Tibial nerve (tissue), 4 donors: ENCODE measurements around the gene HDHD3. TPM values are rescaled to one million over a fixed set of nuclear protein-coding genes. Genes with fewer than 3 reads are reported as not detected.

Source experiments
- DNase-seq, 2 donors: peaks; one replicate each; pipeline ENCODE4 v3.0.0-alpha.2; 2019; ENCODE audit warnings: low spot score in 2 of 2
- H3K27ac ChIP-seq, 4 donors: fragments of 200-600 bp; sonication (generic) in 3 of 4; one replicate each; pipeline ENCODE4 v1.5.1; 2017 to 2019; ENCODE audit warnings: mild to moderate bottlenecking in 1 of 4
- H3K27me3 ChIP-seq, 2 donors: fragments of 200-600 bp; sonication (generic) in 1 of 2; one replicate each; pipeline versions ENCODE4 v1.5.1 to v1.6.0; 2017 to 2019
- H3K36me3 ChIP-seq, 3 donors: fragments of 200-600 bp; sonication (generic); one replicate each; pipeline ENCODE4 v1.5.1; 2018 to 2019
- H3K4me1 ChIP-seq, 4 donors: fragments of 200-600 bp; sonication (generic) in 3 of 4; one replicate each; pipeline ENCODE4 v1.5.1; 2017 to 2019
- H3K4me3 ChIP-seq, 4 donors: fragments of 200-600 bp; sonication (generic) in 3 of 4; one replicate each; pipeline ENCODE4 v1.5.1; 2017 to 2019; ENCODE audit warnings: mild to moderate bottlenecking in 1 of 4, moderate library complexity in 1 of 4
- H3K9me3 ChIP-seq, 4 donors: fragments of 200-600 bp; sonication (generic) in 3 of 4; one replicate each; pipeline ENCODE4 v1.5.1; 2017 to 2019
- CTCF ChIP-seq, 5 experiments: fragments of 200-600 bp in 3 of 5; fragments of 450-650 bp in 2 of 5; sonication (generic) in 3 of 5; IDR thresholded peaks; one replicate each; pipeline ENCODE4 v1.5.1; 2016 to 2019; ENCODE audit warnings: antibody characterized with exemption in 5 of 5, mild to moderate bottlenecking in 3 of 5, moderate library complexity in 2 of 5
- EP300 ChIP-seq, 2 donors: sonication (generic); formaldehyde crosslinking; IDR thresholded peaks; one replicate each; pipeline ENCODE4 v1.6.1; 2017; ENCODE audit warnings: antibody characterized with exemption in 2 of 2, mild to moderate bottlenecking in 1 of 2
- POLR2A ChIP-seq, 2 donors: fragments of 450-650 bp; IDR thresholded peaks; one replicate each; pipeline ENCODE4 v1.6.1; 2017; ENCODE audit warnings: antibody characterized with exemption in 2 of 2, mild to moderate bottlenecking in 2 of 2, moderate library complexity in 2 of 2
- WGBS, 2 donors: methylation state at CpG; one replicate each; pipeline ENCODE4 v1.1.5; 2018; 5-methylcytosine and 5-hydroxymethylcytosine counted together
- total RNA-seq, 4 donors: library from RNA; depleted of rRNA; stranded (reverse); fragments of >200 nt; gene quantifications; one replicate each; pipeline ENCODE4 v1.1.0, GENCODE V29; 2016

HDHD3 gene
- total RNA-seq, 4 donors from 2014 or later, result 19.7 to 53.5 (median 25.7) TPM

- Histone ChIP-seq H3K27me3 (peaks cover 0 to 34% of the 10 kb centered on the region in 2 donors), H3K9me3 (no peaks in the 10 kb centered on the region), H3K36me3 (no peaks in the 10 kb centered on the region), H3K27ac (no peak overlapping the region), H3K4me3 (no peak overlapping the region), H3K4me1 (peaks cover 0 to 17% (median 8%) of the 10 kb centered on the region in 4 donors)
- TF ChIP-seq POLR2A (IDR thresholded peaks at IDR 0.05), result no peak
- no peak for TF ChIP-seq EP300 (IDR thresholded peaks at IDR 0.05)
- no peak for TF ChIP-seq CTCF (IDR thresholded peaks at IDR 0.05)
- WGBS, 2 donors, result 71 to 84% methylated on average over 6 of the region's 6 CpGs
- no peak for DNase-seq
Measured at GRCh38 chr9:113352006-113352405, 24.8 kb downstream of the HDHD3 start.

- H3K36me3 ChIP-seq, result no peaks in the 10 kb centered on the region
Measured at GRCh38 chr9:113350937-113351336, 25.8 kb downstream of the HDHD3 start.

GRCh38 chr9:113350107-113350661 lies 26.6 kb downstream of the HDHD3 start:
- Histone ChIP-seq H3K36me3 (no peaks in the 10 kb centered on the region), H3K27me3 (peaks cover 0 to 34% of the 10 kb centered on the region in 2 donors), H3K4me1 (peaks cover 0 to 17% (median 12%) of the 10 kb centered on the region in 4 donors), H3K27ac (no peak overlapping the region), H3K9me3 (no peaks in the 10 kb centered on the region), H3K4me3 (peak overlapping the region; percentile 20 to 55 (median 33))
- WGBS, 2 donors, result 17 to 23% methylated on average over 14 of the region's 14 CpGs
- no peak for DNase-seq
- TF ChIP-seq POLR2A (IDR thresholded peaks at IDR 0.05) (no peak), EP300 (IDR thresholded peaks at IDR 0.05) (no peak)

More at GRCh38 chr9:113350937-113351336, 25.8 kb downstream of the HDHD3 start:
- no peaks in the 10 kb centered on the region for H3K9me3 ChIP-seq
- WGBS, 2 donors, result 49 to 58% methylated on average over 6 of the region's 6 CpGs
- no peak for DNase-seq
- H3K4me1 ChIP-seq, result peaks cover 0 to 17% (median 8%) of the 10 kb centered on the region in 4 donors
- TF ChIP-seq POLR2A (IDR thresholded peaks at IDR 0.05) (no peak), EP300 (IDR thresholded peaks at IDR 0.05) (no peak), CTCF (IDR thresholded peaks at IDR 0.05) (no peak)
- no peak overlapping the region for H3K27ac ChIP-seq
- peaks cover 0 to 34% of the 10 kb centered on the region in 2 donors for H3K27me3 ChIP-seq
- H3K4me3 ChIP-seq, result no peak overlapping the region

GRCh38 chr9:113349445-113350094 lies 27.2 kb downstream of the HDHD3 start, which contains the start of gene BSPRY:
Gene BSPRY, plus strand, starts transcription at chr9:113349541. Its CDS starts 39 bp downstream, at chr9:113349580.
- DNase-seq, result no peak
- peaks cover 0 to 22% (median 12%) of the 10 kb centered on the region in 4 donors for H3K4me1 ChIP-seq
- H3K27ac ChIP-seq, result peak within 1 kb of the TSS in 1 of 4 donors; percentile 55
- H3K9me3 ChIP-seq, result no peaks in the 10 kb centered on the region
- WGBS, 2 donors, result 3 to 4% methylated on average over 43 to 49 of the region's 71 CpGs
- H3K36me3 ChIP-seq, result no peaks in the 10 kb centered on the region
- peaks cover 0 to 34% of the 10 kb centered on the region in 2 donors for H3K27me3 ChIP-seq
- H3K4me3 ChIP-seq, result peak within 1 kb of the TSS; percentile 20 to 55 (median 33)
- TF ChIP-seq CTCF (IDR thresholded peaks at IDR 0.05) (no peak), POLR2A (IDR thresholded peaks at IDR 0.05) (no peak), EP300 (IDR thresholded peaks at IDR 0.05) (no peak)

GRCh38 chr9:113349066-113349444 lies 27.7 kb downstream of the HDHD3 start:
- 27 to 35% methylated on average over 13 of the region's 13 CpGs for WGBS, 2 donors
- Histone ChIP-seq H3K4me3 (peak overlapping the region in 3 of 4 donors; percentile 21 to 55 (median 45)), H3K4me1 (peaks cover 0 to 22% (median 13%) of the 10 kb centered on the region in 4 donors), H3K36me3 (no peaks in the 10 kb centered on the region), H3K9me3 (no peaks in the 10 kb centered on the region), H3K27me3 (peaks cover 0 to 34% of the 10 kb centered on the region in 2 donors), H3K27ac (no peak overlapping the region)
- TF ChIP-seq CTCF (IDR thresholded peaks at IDR 0.05), result no peak
- no peak for TF ChIP-seq EP300 (IDR thresholded peaks at IDR 0.05)
- TF ChIP-seq POLR2A (IDR thresholded peaks at IDR 0.05), result no peak
- DNase-seq, result no peak
